Activated CD4-positive, alpha-beta T cell treated with anti-CD3 and anti-CD28 coated beads for 36 hours (primary cell): ENCODE data around the gene RPEL1. TPM values are rescaled to one million over a fixed set of nuclear protein-coding genes. Genes with fewer than 3 reads are reported as not detected.
"Not testable (repeated sequence)": the region's sequence is repeated elsewhere in the genome, so short reads cannot be mapped to it uniquely, and the experiment has no call there.

Source experiments
- ATAC-seq: fragments of 200-7000 bp; cut with Tn5 transposase; one replicate; pipeline ENCODE4 v1.10.0; 2021; ENCODE audit warnings: mild to moderate bottlenecking, moderate library complexity
- CTCF ChIA-PET: fragments of 350-600 bp; sonication (Branson Sonifier 250); formaldehyde crosslinking; loops from one replicate; lab custom pipeline; 2021; ENCODE audit warnings: antibody characterized with exemption; lab: Charles Lee
- POLR2A ChIA-PET: fragments of 350-600 bp; sonication (Branson Sonifier 250); formaldehyde crosslinking; loops from one replicate; lab custom pipeline; 2021; ENCODE audit warnings: antibody characterized with exemption, inconsistent platforms; lab: Charles Lee
- DNase-seq: peaks from one replicate; pipeline ENCODE4 v3.0.0-alpha.2; 2020
- H3K27ac Mint-ChIP-seq: one replicate; pipeline ENCODE4 v1.8.0; 2021; ENCODE audit warnings: mixed read lengths
- H3K27me3 Mint-ChIP-seq: one replicate; pipeline ENCODE4 v1.8.0; 2021; ENCODE audit warnings: mixed read lengths
- H3K36me3 Mint-ChIP-seq: one replicate; pipeline ENCODE4 v1.8.0; 2021; ENCODE audit warnings: low read depth, mixed read lengths
- H3K4me1 Mint-ChIP-seq: one replicate; pipeline ENCODE4 v1.8.0; 2021; ENCODE audit warnings: mixed read lengths
- H3K4me3 Mint-ChIP-seq: one replicate; pipeline ENCODE4 v1.8.0; 2021; ENCODE audit warnings: mild to moderate bottlenecking, moderate library complexity, mixed read lengths
- H3K9me3 Mint-ChIP-seq: one replicate; pipeline ENCODE4 v1.8.0; 2021; ENCODE audit warnings: low read depth, mixed read lengths
- intact Hi-C, 2 experiments: fragments of 100-400 bp; cut with DNase I in 1 of 2; cut with micrococcal nuclease in 1 of 2; formaldehyde crosslinking; loops; one replicate each; pipeline versions ENCODE4 v1.14.2 to v1.15.1; 2022 to 2024; cut with DNase I, micrococcal nuclease
- total RNA-seq, 2 experiments: library from RNA; stranded (reverse); gene quantifications; one replicate each; pipeline ENCODE4 v1.2.3, GENCODE V29; 2021

RPEL1 gene
- total RNA-seq = not detected

DNA sequence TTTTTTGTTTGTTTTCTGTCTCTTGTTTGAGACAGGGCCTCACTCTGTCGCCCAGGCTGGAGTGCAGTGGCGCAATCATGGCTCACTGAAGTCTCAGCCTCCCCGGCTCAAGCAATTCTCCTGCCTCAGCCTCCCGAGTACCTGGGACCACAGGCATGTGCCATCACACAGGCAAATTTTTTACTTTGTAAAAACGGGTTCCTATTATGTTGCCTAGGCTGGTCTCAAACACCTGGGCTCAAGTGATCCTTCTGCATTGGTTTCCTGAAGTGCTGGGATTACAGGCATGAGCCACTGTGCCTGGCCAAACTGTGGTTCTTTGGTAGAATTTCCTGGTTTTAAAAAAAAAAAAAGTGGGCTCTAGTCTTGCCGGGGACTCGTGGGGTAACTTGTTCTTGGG is at the start of gene RPEL1:
RPEL1 (plus strand) TSS at position 301 of the 400 bp plus-strand sequence. CDS start 110 bp downstream, outside the sequence.
- intact Hi-C loops = loop anchor here (2.0 kb wide), 3 partner anchors 53 to 411 kb away; partner anchors contain the start of gene NT5C2 (in 1 of the 2)
- H3K27me3 Mint-ChIP-seq, DNase-seq, H3K4me3 Mint-ChIP-seq, POLR2A ChIA-PET, ATAC-seq, H3K36me3 Mint-ChIP-seq, H3K9me3 Mint-ChIP-seq, H3K27ac Mint-ChIP-seq, H3K4me1 Mint-ChIP-seq: not testable (repeated sequence)
- CTCF ChIA-PET = interaction anchor here (1.0 to 3.7 kb wide), 6 partner anchors 30 to 378 kb away, joined by 3 to 18 read pairs (median 4); no protein-coding TSS in a partner anchor

DNA sequence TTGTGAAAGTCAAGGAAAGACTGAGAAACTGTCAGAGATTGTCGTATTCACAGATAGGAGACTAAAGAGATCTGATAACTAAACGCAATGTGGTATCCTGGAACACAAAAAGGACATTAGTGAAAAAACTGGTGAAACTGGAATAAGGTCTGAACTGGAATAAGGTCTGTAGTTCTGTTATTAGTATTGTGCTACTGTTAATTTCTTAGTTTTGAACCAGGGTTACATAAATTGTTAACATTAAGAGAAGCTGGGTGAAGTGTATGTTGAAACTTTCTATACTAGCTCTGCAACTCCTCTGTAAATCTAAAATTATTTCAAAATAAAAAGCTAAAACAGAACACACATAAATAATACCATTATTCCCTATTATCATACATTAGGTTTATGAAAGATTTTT is 49.2 kb upstream of the RPEL1 start:
- peaks cover 4% of the 10 kb centered on the region for H3K36me3 Mint-ChIP-seq
- ChIA-PET POLR2A (no interaction called here), CTCF (interaction anchor here (0.8 to 1.5 kb wide), 3 partner anchors 48 to 279 kb away, joined by 4 to 6 read pairs (median 6); partner anchors contain the start of gene CNNM2)
- DNase-seq (no peak), ATAC-seq (no peak)
- intact Hi-C loops = no loop called here
- no peak overlapping the region for H3K27ac Mint-ChIP-seq
- no peaks in the 10 kb centered on the region for H3K9me3 Mint-ChIP-seq
- no peaks in the 10 kb centered on the region for H3K27me3 Mint-ChIP-seq
- H3K4me3 Mint-ChIP-seq = no peak overlapping the region
- H3K4me1 Mint-ChIP-seq = peaks cover 30% of the 10 kb centered on the region

DNA sequence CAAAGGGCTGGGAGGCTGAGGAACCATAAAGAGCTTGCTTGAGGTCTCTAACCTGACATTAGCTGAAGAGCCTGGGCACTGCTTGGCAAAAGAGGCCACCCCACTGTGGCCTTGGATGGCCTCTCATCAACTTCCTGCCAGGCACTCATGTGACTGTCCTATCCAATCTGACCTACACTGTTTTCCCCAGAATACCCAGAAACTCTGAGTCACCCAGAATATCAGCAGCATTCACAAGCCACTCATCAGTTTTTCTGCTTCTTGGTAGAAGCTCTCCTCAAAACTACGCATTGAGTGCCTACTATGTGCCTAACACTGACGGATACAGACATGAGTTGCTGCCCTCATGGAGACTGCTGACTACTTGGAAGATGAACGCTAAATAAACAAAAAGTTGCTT is 48.5 kb upstream of the RPEL1 start:
- intact Hi-C loops = no loop called here
- no peaks in the 10 kb centered on the region for H3K36me3 Mint-ChIP-seq
- H3K9me3 Mint-ChIP-seq = no peaks in the 10 kb centered on the region
- ATAC-seq (peak; percentile 65), DNase-seq (peak; percentile 60)
- no peak overlapping the region for H3K4me3 Mint-ChIP-seq
- ChIA-PET CTCF (interaction anchor here (0.5 to 1.5 kb wide), 5 partner anchors 47 to 811 kb away, joined by 3 to 6 read pairs (median 4); partner anchors contain the start of gene CNNM2), POLR2A (no interaction called here)
- peaks cover 24% of the 10 kb centered on the region for H3K4me1 Mint-ChIP-seq
- H3K27ac Mint-ChIP-seq = peak overlapping the region; percentile 76
- no peaks in the 10 kb centered on the region for H3K27me3 Mint-ChIP-seq

DNA sequence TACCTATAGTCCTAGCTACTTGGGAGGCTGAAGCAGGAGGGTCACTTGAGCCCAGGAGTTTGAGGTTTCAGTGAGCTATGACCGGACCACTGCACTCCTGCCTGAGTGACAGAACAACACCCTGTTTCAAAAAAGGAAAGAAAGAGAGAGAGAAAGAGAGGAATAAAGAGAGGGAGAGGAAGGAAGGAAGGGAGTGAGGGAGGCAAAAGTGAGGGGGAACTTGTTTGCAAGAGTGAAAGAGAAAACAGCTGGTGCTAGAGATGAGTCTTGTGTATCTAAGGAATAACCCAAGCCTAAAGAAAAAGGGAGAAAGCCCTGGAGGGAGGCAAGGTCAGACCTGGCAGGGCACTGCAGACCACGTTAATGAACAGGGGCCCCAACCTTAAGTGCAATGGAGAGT is 47.8 kb upstream of the RPEL1 start:
- peak overlapping the region; percentile 7 for H3K27ac Mint-ChIP-seq
- POLR2A ChIA-PET = no interaction called here
- H3K27me3 Mint-ChIP-seq = no peaks in the 10 kb centered on the region
- H3K4me3 Mint-ChIP-seq = no peak overlapping the region
- peaks cover 24% of the 10 kb centered on the region for H3K4me1 Mint-ChIP-seq
- ATAC-seq = no peak
- H3K9me3 Mint-ChIP-seq = no peaks in the 10 kb centered on the region
- DNase-seq = no peak
- no peaks in the 10 kb centered on the region for H3K36me3 Mint-ChIP-seq
- intact Hi-C loops = no loop called here
- CTCF ChIA-PET = interaction anchor here (0.5 to 1.5 kb wide), 3 partner anchors 46 to 810 kb away, joined by 3 to 6 read pairs (median 6); partner anchors contain the start of gene CNNM2

DNA sequence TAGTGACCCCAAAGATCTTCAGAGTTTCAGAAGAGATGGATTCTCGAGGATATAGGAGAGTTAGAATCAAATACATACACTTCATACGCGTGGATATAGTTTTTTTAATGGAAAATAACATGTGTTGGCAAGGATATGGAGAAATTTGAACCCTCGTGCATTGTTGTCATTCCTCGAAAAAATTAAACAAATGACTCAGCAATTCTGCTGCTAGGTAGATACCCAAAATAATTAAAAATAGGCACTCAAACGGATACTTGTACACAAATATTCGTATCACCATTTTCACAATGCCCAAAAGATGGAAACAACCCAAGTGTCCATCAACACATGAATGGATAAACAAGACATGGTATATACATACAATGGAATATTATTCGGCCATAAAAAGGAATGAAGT is 47.0 kb upstream of the RPEL1 start:
- H3K27ac Mint-ChIP-seq = no peak overlapping the region
- H3K9me3 Mint-ChIP-seq = no peaks in the 10 kb centered on the region

DNA sequence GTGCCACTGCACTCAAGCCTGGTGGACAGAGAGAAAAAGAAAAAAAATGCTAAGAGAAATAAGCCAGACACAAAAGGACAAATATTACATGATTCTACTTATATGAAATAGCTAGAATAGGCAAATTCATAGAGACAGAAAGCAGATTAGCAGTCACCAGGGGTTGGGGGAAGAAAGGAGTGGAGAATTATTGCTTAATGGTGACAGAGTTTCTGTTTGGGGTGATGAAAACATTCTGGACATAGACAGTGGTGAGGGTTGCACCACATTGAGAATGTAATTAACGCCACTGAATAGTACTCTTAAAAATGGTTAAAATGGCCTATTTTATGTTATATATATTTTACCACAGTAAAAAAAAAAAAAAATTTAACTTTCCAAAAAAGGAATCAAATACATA is 46.2 kb upstream of the RPEL1 start:
- no peaks in the 10 kb centered on the region for H3K27me3 Mint-ChIP-seq
- DNase-seq = no peak
- no peaks in the 10 kb centered on the region for H3K36me3 Mint-ChIP-seq
- POLR2A ChIA-PET = no interaction called here
- intact Hi-C loops = no loop called here
- no peaks in the 10 kb centered on the region for H3K9me3 Mint-ChIP-seq
- CTCF ChIA-PET = no interaction called here
- no peak for ATAC-seq
- H3K4me1 Mint-ChIP-seq = peaks cover 21% of the 10 kb centered on the region
- H3K27ac Mint-ChIP-seq = no peak overlapping the region
- no peak overlapping the region for H3K4me3 Mint-ChIP-seq

More for the DNA sequence above, 47.0 kb upstream of the RPEL1 start:
- intact Hi-C loops = no loop called here
- ChIA-PET POLR2A (no interaction called here), CTCF (no interaction called here)
- DNase-seq (no peak), ATAC-seq (no peak)
- H3K4me1 Mint-ChIP-seq = peaks cover 21% of the 10 kb centered on the region
- no peaks in the 10 kb centered on the region for H3K27me3 Mint-ChIP-seq
- H3K4me3 Mint-ChIP-seq = no peak overlapping the region
- no peaks in the 10 kb centered on the region for H3K36me3 Mint-ChIP-seq

DNA sequence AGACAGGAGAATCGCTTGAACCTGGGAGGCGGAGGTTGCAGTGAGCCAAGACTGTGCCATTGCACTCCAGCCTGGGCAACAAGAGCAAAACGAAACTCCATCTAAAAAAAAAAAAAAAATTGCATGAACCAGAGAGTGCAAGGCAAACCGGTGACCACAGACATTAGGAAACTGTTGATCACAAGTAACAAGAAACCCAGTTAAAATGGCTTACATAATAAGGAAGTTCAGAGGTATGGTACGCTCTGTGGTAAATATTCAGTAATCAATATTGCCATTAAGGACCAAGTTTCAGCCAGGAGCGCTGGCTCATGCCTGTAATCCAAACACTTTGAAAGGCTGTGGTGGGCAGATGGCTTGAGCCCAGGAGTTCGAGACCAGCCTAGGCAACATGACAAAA is 43.4 kb upstream of the RPEL1 start:
- intact Hi-C loops = no loop called here
- ATAC-seq = no peak
- H3K27me3 Mint-ChIP-seq = no peaks in the 10 kb centered on the region
- DNase-seq = no peak
- H3K36me3 Mint-ChIP-seq = no peaks in the 10 kb centered on the region
- peaks cover 4% of the 10 kb centered on the region for H3K9me3 Mint-ChIP-seq
- CTCF ChIA-PET = no interaction called here
- no peak overlapping the region for H3K27ac Mint-ChIP-seq
- POLR2A ChIA-PET = no interaction called here
- H3K4me1 Mint-ChIP-seq = peaks cover 11% of the 10 kb centered on the region
- H3K4me3 Mint-ChIP-seq = no peak overlapping the region

DNA sequence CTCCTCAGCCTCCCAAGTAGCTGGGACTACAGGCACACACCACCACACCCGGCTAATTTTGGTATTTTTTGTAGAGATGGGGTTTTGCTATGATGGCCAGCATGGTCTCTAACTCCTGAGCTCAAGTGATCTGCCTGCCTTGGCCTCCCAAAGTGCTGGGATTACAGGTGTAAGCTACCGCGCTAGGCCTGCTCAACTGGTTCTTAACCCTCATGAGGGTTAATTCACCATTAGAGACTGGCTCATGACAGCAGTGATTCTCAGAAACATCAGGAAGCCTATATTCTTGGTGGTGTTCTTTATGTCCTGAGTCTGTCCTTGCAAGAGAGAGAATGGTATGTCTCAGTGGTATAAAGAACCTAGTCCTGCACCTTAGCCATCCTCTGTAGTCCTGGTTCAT is 42.2 kb upstream of the RPEL1 start:
- Mint-ChIP-seq H3K4me1 (no peaks in the 10 kb centered on the region), H3K27ac (no peak overlapping the region), H3K4me3 (no peak overlapping the region), H3K27me3 (no peaks in the 10 kb centered on the region), H3K9me3 (peaks cover 4% of the 10 kb centered on the region), H3K36me3 (no peaks in the 10 kb centered on the region)
- ChIA-PET CTCF (interaction anchor here (0.6 to 1.0 kb wide), 2 partner anchors 27 to 43 kb away, joined by 3 to 4 read pairs; no protein-coding TSS in a partner anchor), POLR2A (no interaction called here)
- no peak for ATAC-seq
- intact Hi-C loops = no loop called here
- no peak for DNase-seq

DNA sequence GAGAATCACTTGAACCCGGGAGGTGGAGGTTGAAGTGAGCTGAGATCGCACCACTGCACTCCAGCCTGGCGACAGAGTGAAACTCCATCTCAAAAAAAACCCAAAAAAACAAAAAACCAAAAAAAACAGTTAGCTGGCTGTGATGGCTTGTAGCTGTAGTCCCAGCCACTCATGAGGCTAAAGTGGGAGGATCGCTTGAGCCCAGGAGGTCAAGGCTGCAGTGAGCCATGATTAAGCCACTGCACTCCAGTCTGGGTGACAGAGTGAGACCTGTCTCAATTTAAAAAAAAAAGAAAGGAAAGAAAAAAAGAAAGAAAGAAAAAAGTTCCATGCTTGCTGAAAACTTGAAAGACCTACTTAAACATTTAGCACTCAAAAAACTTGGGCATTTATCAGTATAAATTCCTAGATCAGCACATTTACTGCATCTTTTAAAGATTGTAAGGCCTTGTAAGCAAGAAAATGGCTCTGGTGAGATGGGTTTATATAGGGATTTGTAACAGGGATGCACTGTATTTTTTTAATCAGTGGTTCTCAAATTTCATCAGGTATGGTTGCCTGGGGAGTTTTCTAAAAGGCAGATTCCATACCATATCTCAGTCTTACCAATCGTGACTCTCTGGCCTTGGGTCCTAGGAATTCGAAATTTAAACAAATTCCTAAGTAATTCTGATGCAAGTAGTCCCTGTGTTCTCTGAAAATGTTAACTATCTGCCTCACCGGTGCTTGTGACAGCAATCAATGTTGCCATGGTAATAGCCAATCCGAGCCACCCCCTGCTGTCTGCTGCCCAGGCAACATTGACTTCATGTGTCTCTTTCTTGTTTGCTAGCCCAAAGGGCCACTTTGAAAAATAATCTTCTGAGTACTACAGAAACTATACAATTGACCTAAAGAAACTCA is 41.1 kb upstream of the RPEL1 start:
- ChIA-PET CTCF (interaction anchor here (0.6 kb wide), 2 partner anchors 10 to 28 kb away, joined by 3 to 4 read pairs; no protein-coding TSS in a partner anchor), POLR2A (no interaction called here)
- intact Hi-C loops = no loop called here
- Mint-ChIP-seq H3K27ac (no peak overlapping the region), H3K4me1 (no peaks in the 10 kb centered on the region), H3K27me3 (no peaks in the 10 kb centered on the region), H3K9me3 (peaks cover 4% of the 10 kb centered on the region), H3K36me3 (no peaks in the 10 kb centered on the region), H3K4me3 (no peak overlapping the region)
- no peak for DNase-seq
- no peak for ATAC-seq

DNA sequence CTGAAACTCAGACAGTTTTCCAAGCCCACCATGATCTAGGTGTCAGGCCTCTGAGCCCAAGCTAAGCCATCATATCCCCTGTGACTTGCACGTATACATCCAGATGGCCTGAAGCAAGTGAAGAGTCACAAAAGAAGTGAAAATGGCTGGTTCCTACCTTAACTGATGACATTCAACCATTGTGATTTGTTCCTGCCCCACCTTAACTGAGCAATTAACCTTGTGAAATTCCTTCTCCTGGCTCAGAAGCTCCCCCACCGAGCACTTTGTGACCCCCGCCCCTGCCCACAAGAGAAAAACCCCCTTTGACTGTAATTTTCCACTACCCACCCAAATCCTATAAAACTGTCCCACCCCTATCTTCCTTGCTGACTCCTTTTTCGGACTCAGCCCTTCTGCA is 40.3 kb upstream of the RPEL1 start:
- CTCF ChIA-PET, intact Hi-C loops, H3K27me3 Mint-ChIP-seq, H3K4me1 Mint-ChIP-seq, ATAC-seq, H3K4me3 Mint-ChIP-seq, H3K9me3 Mint-ChIP-seq, H3K27ac Mint-ChIP-seq, H3K36me3 Mint-ChIP-seq, DNase-seq: not testable (repeated sequence)
- POLR2A ChIA-PET = interaction anchor here (0.7 kb wide), 1 partner anchor 22 kb away, joined by 3 read pairs; no protein-coding TSS in a partner anchor

DNA sequence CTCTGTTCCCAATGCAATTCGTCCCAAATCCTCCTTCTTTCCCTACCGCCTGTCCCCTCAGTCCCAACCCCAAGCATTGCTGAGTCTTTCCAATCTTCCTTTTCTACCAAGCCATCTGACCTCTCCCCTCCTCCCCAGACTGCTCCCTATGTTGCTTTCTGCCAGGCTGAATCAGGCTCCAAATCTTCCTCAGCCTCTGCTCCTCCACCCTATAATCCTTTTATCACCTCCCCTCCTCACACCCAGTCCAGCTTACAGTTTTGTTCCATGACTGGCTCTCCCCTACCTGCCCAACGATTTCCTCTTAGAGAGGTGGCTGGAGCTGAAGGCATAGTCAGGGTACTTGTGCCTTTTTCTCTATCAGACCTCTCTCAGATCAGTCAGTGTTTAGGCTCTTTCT is 39.0 kb upstream of the RPEL1 start:
- POLR2A ChIA-PET, CTCF ChIA-PET, DNase-seq, H3K27me3 Mint-ChIP-seq, H3K9me3 Mint-ChIP-seq, intact Hi-C loops, H3K4me1 Mint-ChIP-seq, H3K36me3 Mint-ChIP-seq, H3K4me3 Mint-ChIP-seq, H3K27ac Mint-ChIP-seq, ATAC-seq: not testable (repeated sequence)

DNA sequence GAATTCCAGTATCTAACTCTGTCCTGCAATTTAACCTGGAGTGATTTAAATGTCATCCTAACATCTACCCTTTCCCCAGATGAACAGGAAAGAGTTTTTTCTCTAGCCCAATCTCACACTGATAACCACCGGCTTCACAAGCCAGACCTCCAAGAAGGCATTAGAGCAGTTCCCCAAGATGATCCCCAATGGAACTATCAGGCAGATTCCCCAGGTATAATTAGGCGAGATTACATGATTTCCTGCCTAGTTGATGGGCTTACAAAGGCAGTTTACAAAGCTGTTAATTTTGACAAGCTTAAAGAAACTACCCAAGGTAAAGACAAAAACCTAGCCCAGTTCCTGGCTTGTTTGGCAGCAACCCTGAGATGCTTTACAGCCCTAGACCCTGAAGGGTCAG is 38.5 kb upstream of the RPEL1 start:
- POLR2A ChIA-PET = no interaction called here
- DNase-seq = no peak
- no peak for ATAC-seq
- H3K9me3 Mint-ChIP-seq = peaks cover 4% of the 10 kb centered on the region
- H3K27me3 Mint-ChIP-seq = no peaks in the 10 kb centered on the region
- no peak overlapping the region for H3K27ac Mint-ChIP-seq
- CTCF ChIA-PET = no interaction called here
- H3K36me3 Mint-ChIP-seq = no peaks in the 10 kb centered on the region
- intact Hi-C loops = no loop called here
- H3K4me3 Mint-ChIP-seq = no peak overlapping the region
- H3K4me1 Mint-ChIP-seq = no peaks in the 10 kb centered on the region
